GM19023 (cell line): ENCODE data around the gene RLN1.
A peak's percentile ranks its signal among the peaks of the same experiment; 100 is the strongest.
"Not testable (repeated sequence)": the region's sequence is repeated elsewhere in the genome, so short reads cannot be mapped to it uniquely, and the experiment has no call there.

Experiments
- ATAC-seq: cut with Tn5 transposase; IDR thresholded peaks from one replicate; pipeline ENCODE4 v1.9.1; 2021; ENCODE audit warnings: mild to moderate bottlenecking, moderate library complexity; ENCODE audit not compliant: unreplicated experiment

Gene RLN1

GRCh38 chr9:5326187-5326586, 13.5 kb downstream of the RLN1 start:
- ATAC-seq: no peak

- ATAC-seq: not testable (repeated sequence)
Measured at GRCh38 chr9:5321601-5322000, 18.1 kb downstream of the RLN1 start.

- no peak for ATAC-seq
Measured at GRCh38 chr9:5321058-5321457, 18.6 kb downstream of the RLN1 start.

- ATAC-seq: not testable (repeated sequence)
Measured at GRCh38 chr9:5316406-5316805, 23.3 kb downstream of the RLN1 start.

- no peak for ATAC-seq
Measured at GRCh38 chr9:5315187-5315923, 24.3 kb downstream of the RLN1 start.

- no peak for ATAC-seq
Measured at GRCh38 chr9:5310851-5311250, 28.8 kb downstream of the RLN1 start.

- ATAC-seq: no peak
Measured at GRCh38 chr9:5305741-5306140, 33.9 kb downstream of the RLN1 start.

- ATAC-seq: peak; percentile 100
Measured at GRCh38 chr9:5303840-5304795, 35.6 kb downstream of the RLN1 start, which contains the start of gene RLN2. TSS of gene RLN2 (minus strand) at chr9:5304716. CDS start at chr9:5304580, 136 bp downstream.

GRCh38 chr9:5301544-5301943, 38.1 kb downstream of the RLN1 start:
- ATAC-seq: no peak

- ATAC-seq: no peak
Measured at GRCh38 chr9:5292141-5292540, 47.5 kb downstream of the RLN1 start.

GRCh38 chr9:5288591-5288990, 51.1 kb downstream of the RLN1 start:
- ATAC-seq: no peak

GRCh38 chr9:5286262-5286661, 53.4 kb downstream of the RLN1 start:
- ATAC-seq: no peak
